GM18870 (cell line): Measurements from ENCODE around the gene ARHGEF2.
"Not testable (repeated sequence)": the region's sequence is repeated elsewhere in the genome, so short reads cannot be mapped to it uniquely, and the experiment has no call there.

ENCODE experiments used
- ATAC-seq: cut with Tn5 transposase; IDR thresholded peaks from one replicate; pipeline ENCODE4 v1.9.1; 2021; ENCODE audit warnings: moderate library complexity; ENCODE audit not compliant: unreplicated experiment

ARHGEF2 gene

GRCh38 chr1:155993595-155993994 is 15.2 kb upstream of the ARHGEF2 start:
- ATAC-seq, result no peak

GRCh38 chr1:155990005-155990739 is 11.8 kb upstream of the ARHGEF2 start:
- ATAC-seq, result no peak

GRCh38 chr1:155989242-155990004 is 11.1 kb upstream of the ARHGEF2 start:
- no peak for ATAC-seq

- not testable (repeated sequence) for ATAC-seq
Measured at GRCh38 chr1:155984903-155985645, 6.7 kb upstream of the ARHGEF2 start.

- no peak for ATAC-seq
Measured at GRCh38 chr1:155984341-155984740, 6.0 kb upstream of the ARHGEF2 start.

GRCh38 chr1:155983191-155984024 is 5.1 kb upstream of the ARHGEF2 start:
- no peak for ATAC-seq

GRCh38 chr1:155982106-155982505 is 3.8 kb upstream of the ARHGEF2 start:
- ATAC-seq, result no peak

GRCh38 chr1:155981266-155982088 is 3.1 kb upstream of the ARHGEF2 start:
- no peak for ATAC-seq

GRCh38 chr1:155979597-155980343 is 1.4 kb upstream of the ARHGEF2 start:
- ATAC-seq, result no peak

- no peak for ATAC-seq
Measured at GRCh38 chr1:155978973-155979429, 654 bp upstream of the ARHGEF2 start.

GRCh38 chr1:155977690-155978324 is 540 bp downstream of the ARHGEF2 start:
- no peak for ATAC-seq

- ATAC-seq, result no peak
Measured at GRCh38 chr1:155976913-155977689, 1.2 kb downstream of the ARHGEF2 start.

- ATAC-seq, result no peak
Measured at GRCh38 chr1:155976062-155976912, 2.1 kb downstream of the ARHGEF2 start.

GRCh38 chr1:155975375-155976061 is 2.8 kb downstream of the ARHGEF2 start:
- ATAC-seq, result no peak

- ATAC-seq, result no peak
Measured at GRCh38 chr1:155974208-155975115, 3.9 kb downstream of the ARHGEF2 start.
